ENCODE measurements around the gene TMEM121B. TPM values are rescaled to one million over a fixed set of nuclear protein-coding genes. Genes with fewer than 3 reads are reported as not detected.

Gene TMEM121B
- total and polyA plus RNA-seq, 2 donors from 2014 or later = 0.19 to 1.2 TPM

DNA sequence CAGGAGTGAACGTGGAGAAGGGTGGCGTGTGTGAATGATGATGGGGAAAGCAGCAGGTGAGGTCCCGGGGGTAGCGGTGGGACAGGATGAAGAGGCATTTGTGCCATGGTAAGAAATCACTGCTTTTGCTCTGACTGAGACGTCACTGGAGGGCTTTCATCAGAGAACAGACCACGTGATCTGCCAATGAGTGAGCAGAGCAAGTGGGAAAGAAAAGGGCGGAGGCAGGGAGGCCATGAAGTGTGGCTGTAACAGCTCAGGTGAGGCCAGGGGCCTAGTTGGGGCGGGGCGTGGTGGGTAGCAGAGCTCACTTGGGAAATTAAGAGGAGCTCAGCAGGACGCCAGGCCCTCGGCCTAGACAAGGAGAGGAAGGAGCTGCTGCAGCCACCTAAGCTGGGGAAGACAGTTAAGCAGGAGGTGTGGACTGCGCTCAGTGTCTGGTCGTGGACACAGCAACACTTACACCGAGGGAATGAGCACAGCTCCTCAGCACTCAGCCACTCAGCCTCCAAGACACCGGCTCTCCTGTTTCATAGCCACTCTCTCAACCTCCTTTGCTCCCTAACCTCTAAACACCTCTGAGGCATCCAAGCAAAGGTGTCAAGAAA is 14.1 kb upstream of the TMEM121B start:
- Histone ChIP-seq H3K9me3 (ENCODE audit: control insufficient read depth in 2 of 3, insufficient read depth in 1 of 3, low read length in 3 of 3) (no peaks in the 10 kb centered on the region), H3K4me3 (ENCODE audit: low read length in 3 of 3) (no peak overlapping the region), H3K4me1 (ENCODE audit: control insufficient read depth in 2 of 3, insufficient read depth in 2 of 3, low read depth in 1 of 3, low read length in 3 of 3) (no peaks in the 10 kb centered on the region), H3K36me3 (ENCODE audit: control insufficient read depth in 2 of 3, insufficient read depth in 3 of 3, low read length in 3 of 3) (peaks cover 0 to 14% (median 9%) of the 10 kb centered on the region in 3 donors), H3K27me3 (ENCODE audit: control insufficient read depth, insufficient read depth, low read length) (no peaks in the 10 kb centered on the region), H3K9ac (ENCODE audit: low read length in 3 of 3) (no peak overlapping the region), H3K27ac (ENCODE audit: low read depth in 2 of 2, low read length in 2 of 2) (no peak overlapping the region)
- intact Hi-C loops (cut with DNase I) = no loop called here
- no peak for DNase-seq
- TF ChIP-seq CTCF (IDR thresholded peaks at IDR 0.05; ENCODE audit: borderline replicate concordance, extremely low read depth, insufficient read depth) = no peak
- FAIRE-seq = no peak

GRCh38 chr22:17133137-17133536 is 12.0 kb upstream of the TMEM121B start:
- intact Hi-C loops (cut with DNase I) = no loop called here
- TF ChIP-seq CTCF (IDR thresholded peaks at IDR 0.05; ENCODE audit: borderline replicate concordance, extremely low read depth, insufficient read depth) = no peak
- Histone ChIP-seq H3K9ac (ENCODE audit: low read length in 3 of 3) (no peak overlapping the region), H3K27me3 (ENCODE audit: control insufficient read depth, insufficient read depth, low read length) (no peaks in the 10 kb centered on the region), H3K27ac (ENCODE audit: low read depth in 2 of 2, low read length in 2 of 2) (no peak overlapping the region), H3K4me1 (ENCODE audit: control insufficient read depth in 2 of 3, insufficient read depth in 2 of 3, low read depth in 1 of 3, low read length in 3 of 3) (no peaks in the 10 kb centered on the region), H3K4me3 (ENCODE audit: low read length in 3 of 3) (no peak overlapping the region), H3K36me3 (ENCODE audit: control insufficient read depth in 2 of 3, insufficient read depth in 3 of 3, low read length in 3 of 3) (peaks cover 0 to 7% (median 2%) of the 10 kb centered on the region in 3 donors), H3K9me3 (ENCODE audit: control insufficient read depth in 2 of 3, insufficient read depth in 1 of 3, low read length in 3 of 3) (no peaks in the 10 kb centered on the region)
- no peak for DNase-seq
- FAIRE-seq = no peak

GRCh38 chr22:17132112-17132511 is 11.0 kb upstream of the TMEM121B start:
- H3K27ac ChIP-seq (ENCODE audit: low read depth in 2 of 2, low read length in 2 of 2) = no peak overlapping the region
- no peak overlapping the region for H3K9ac ChIP-seq (ENCODE audit: low read length in 3 of 3)
- no peaks in the 10 kb centered on the region for H3K4me1 ChIP-seq (ENCODE audit: control insufficient read depth in 2 of 3, insufficient read depth in 2 of 3, low read depth in 1 of 3, low read length in 3 of 3)
- no peaks in the 10 kb centered on the region for H3K9me3 ChIP-seq (ENCODE audit: control insufficient read depth in 2 of 3, insufficient read depth in 1 of 3, low read length in 3 of 3)
- H3K4me3 ChIP-seq (ENCODE audit: low read length in 3 of 3) = no peak overlapping the region
- intact Hi-C loops (cut with DNase I) = no loop called here
- TF ChIP-seq CTCF (IDR thresholded peaks at IDR 0.05; ENCODE audit: borderline replicate concordance, extremely low read depth, insufficient read depth) = no peak
- no peaks in the 10 kb centered on the region for H3K27me3 ChIP-seq (ENCODE audit: control insufficient read depth, insufficient read depth, low read length)
- FAIRE-seq = no peak
- H3K36me3 ChIP-seq (ENCODE audit: control insufficient read depth in 2 of 3, insufficient read depth in 3 of 3, low read length in 3 of 3) = no peaks in the 10 kb centered on the region
- DNase-seq = no peak

DNA sequence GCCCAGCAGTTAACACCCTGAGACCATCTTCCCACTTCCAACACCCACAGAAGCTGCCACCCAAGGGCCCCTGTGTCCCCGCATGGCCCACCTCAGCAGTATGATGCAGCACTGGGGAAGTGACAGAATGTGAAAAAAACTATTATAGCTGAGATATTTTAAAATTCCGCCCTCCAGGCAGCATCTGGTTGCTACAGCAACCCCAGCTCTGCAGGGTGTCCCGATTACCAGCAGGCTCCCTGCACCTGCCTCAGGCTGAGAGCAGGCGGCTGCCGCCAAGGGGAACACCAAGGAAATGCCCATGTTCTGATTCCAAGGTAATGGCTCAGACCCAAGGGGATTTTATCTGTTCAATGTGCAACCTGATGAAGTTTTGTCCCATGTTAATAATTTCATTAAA is 10.5 kb upstream of the TMEM121B start:
- intact Hi-C loops (cut with DNase I) = no loop called here
- Histone ChIP-seq H3K4me1 (ENCODE audit: control insufficient read depth in 2 of 3, insufficient read depth in 2 of 3, low read depth in 1 of 3, low read length in 3 of 3) (no peaks in the 10 kb centered on the region), H3K4me3 (ENCODE audit: low read length in 3 of 3) (no peak overlapping the region), H3K27me3 (ENCODE audit: control insufficient read depth, insufficient read depth, low read length) (no peaks in the 10 kb centered on the region), H3K36me3 (ENCODE audit: control insufficient read depth in 2 of 3, insufficient read depth in 3 of 3, low read length in 3 of 3) (no peaks in the 10 kb centered on the region), H3K9me3 (ENCODE audit: control insufficient read depth in 2 of 3, insufficient read depth in 1 of 3, low read length in 3 of 3) (no peaks in the 10 kb centered on the region), H3K9ac (ENCODE audit: low read length in 3 of 3) (no peak overlapping the region), H3K27ac (ENCODE audit: low read depth in 2 of 2, low read length in 2 of 2) (no peak overlapping the region)
- no peak for TF ChIP-seq CTCF (IDR thresholded peaks at IDR 0.05; ENCODE audit: borderline replicate concordance, extremely low read depth, insufficient read depth)
- no peak for FAIRE-seq
- no peak for DNase-seq

All from kidney (tissue), 14 donors.